DMS53 treated with DMSO at 0.1 percent for 48 hours (cell line): Measurements from ENCODE around the gene CFAP20DC.
"Not testable (repeated sequence)": the region's sequence is repeated elsewhere in the genome, so short reads cannot be mapped to it uniquely, and the experiment has no call there.

Experiments
- DNase-seq: peaks from one replicate; lab custom pipeline; 2025; ENCODE audit not compliant: unreplicated experiment; lab: John Stamatoyannopoulos, UW

Gene CFAP20DC

DNA sequence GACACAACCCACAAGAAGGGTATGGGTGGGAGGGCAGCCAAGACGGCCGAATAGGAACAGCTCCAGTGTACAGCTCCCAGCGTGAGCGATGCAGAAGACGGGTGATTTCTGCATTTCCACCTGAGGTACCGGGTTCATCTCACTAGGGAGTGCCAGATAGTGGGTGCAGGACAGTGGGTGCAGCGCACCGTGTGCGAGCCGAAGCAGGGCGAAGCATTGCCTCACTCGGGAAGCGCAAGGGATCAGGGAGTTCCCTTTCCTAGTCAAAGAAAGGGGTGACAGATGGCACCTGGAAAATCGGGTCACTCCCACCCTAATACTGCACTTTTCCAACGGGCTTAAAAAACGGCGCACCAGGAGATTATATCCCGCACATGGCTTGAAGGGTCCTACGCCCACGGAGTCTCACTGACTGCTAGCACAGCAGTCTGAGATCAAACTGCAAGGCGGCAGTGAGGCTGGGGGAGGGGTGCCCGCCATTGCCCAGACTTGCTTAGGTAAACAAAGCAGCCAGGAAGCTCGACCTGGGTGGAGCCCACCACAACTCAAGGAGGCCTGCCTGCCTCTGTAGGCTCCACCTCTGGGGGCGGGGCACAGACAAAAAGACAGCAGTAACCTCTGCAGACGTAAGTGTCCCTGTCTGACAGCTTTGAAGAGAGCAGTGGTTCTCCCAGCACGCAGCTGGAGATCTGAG, 243.1 kb downstream of the CFAP20DC start:
- not testable (repeated sequence) for DNase-seq

GRCh38 chr3:58804914-58805313, 244.9 kb downstream of the CFAP20DC start:
- DNase-seq = no peak

GRCh38 chr3:58801541-58801940, 248.3 kb downstream of the CFAP20DC start:
- DNase-seq = no peak

GRCh38 chr3:58800940-58801339, 248.9 kb downstream of the CFAP20DC start:
- DNase-seq = no peak

DNA sequence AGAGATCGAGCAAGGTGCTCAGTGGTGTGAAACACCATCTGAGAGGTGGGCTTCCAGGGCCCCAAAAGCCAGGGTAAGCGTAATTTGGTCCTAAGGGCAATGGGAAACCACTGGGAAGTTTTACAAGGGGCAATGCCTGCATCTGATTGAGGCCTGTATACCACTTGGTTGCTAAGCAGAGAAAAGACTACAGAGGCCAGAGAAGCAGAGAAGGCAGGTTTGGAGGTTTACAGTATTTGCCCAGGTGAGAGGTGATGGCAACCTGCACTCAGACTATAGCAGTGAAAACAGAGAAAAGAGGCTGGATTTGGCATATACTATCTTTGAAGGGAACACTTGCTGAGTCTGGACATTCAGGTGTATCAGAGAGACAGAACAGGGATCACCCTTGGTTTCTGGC, 249.8 kb downstream of the CFAP20DC start:
- no peak for DNase-seq

DNA sequence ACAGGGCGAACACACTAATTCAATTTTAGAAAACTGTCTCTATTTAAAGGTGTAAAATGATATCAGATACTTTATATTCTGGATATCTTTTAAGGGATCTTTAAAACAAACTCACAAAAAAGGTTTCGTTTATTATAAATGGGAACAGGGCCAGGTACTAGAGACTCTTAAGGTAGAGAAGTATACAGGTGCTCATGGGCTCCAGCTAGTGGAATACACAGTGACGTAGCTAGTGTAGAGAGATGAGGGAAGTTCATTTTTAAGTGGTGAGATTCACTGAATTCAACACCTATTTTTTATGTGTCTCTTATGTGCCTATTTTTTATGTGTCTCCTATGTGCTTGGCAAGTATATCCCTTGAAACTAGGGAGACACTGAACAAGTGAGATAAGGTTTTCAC, 250.6 kb downstream of the CFAP20DC start:
- no peak for DNase-seq

DNA sequence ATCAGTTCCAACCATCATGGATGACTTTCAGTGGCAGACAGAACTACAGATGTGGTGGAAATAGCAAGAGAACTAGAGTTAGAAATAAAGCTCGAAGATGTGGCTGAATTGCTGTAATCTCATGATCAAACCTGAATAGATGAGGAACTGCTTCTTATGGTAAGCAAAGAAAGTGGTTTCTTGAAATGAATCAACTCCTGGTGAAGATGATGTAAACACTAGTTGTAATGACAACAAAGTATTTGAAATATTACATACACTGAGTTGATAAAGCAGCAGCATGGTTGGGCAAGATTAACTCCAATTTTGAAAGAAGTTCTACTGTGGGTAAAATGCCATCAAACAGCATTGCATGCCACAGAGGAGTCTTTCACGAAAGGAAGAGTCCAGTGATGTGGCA, 251.5 kb downstream of the CFAP20DC start:
- DNase-seq = no peak

DNA sequence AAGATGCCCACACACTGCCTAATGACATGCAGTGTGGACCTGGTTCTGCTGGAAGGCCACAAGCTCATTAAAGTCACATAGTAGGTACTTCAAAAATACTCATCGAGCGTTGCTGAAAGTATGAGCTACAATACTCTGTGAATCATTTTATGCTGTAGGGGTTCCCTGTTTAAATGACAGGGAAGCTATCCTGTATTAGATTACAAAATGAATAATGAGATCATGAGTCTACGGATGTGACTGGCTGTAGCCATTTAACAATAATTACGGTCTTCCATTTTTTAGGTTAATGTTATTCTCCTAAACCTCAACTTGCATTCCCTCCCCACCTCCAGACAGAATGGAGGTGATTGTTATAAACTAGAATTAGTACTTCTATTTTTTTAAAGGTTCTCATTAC, 255.1 kb downstream of the CFAP20DC start:
- no peak for DNase-seq

GRCh38 chr3:58793938-58794337, 255.9 kb downstream of the CFAP20DC start:
- DNase-seq = no peak

- DNase-seq = no peak
These were observed 256.8 kb downstream of the CFAP20DC start for GRCh38 chr3:58792921-58793451.

GRCh38 chr3:58789385-58789784, 260.4 kb downstream of the CFAP20DC start:
- DNase-seq = no peak

DNA sequence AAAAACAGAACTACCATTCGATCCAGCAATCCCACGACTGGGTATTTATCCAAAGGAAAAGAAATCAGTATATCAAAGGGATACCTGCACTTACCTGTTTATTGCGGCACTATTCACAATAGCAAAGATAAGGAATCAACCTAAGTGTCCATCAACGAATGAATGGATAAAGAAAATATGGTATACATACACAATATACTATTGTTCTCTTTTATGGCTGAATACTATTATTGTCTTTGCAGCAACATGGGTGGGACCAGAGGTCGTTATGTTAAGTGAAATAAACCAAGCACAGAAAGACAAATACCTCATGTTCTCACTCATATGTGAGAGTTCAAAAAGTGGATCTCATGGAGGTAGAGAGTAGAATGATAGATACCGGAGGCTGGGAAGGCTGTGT, 264.9 kb downstream of the CFAP20DC start:
- DNase-seq = no peak

GRCh38 chr3:58784425-58784824, 265.4 kb downstream of the CFAP20DC start:
- DNase-seq = no peak

DNA sequence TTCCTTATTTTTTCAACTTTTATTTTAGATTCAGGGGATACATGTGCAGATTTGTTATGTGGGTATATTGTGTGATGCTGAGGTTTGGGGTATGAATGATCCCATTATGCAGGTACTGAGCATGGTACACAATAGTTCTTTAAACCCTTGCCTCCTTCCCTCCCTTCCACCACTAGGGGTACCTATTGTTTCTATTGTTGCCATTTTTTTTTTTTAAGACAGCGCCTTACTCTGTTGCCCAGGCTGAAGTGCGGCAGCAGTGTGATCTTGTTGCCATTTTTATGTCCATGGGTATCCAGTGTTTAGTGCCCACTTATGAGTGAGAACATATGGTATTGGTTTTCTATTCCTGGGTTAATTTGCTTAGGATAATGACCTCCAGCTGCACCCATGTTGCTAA, 266.0 kb downstream of the CFAP20DC start:
- DNase-seq = no peak

DNA sequence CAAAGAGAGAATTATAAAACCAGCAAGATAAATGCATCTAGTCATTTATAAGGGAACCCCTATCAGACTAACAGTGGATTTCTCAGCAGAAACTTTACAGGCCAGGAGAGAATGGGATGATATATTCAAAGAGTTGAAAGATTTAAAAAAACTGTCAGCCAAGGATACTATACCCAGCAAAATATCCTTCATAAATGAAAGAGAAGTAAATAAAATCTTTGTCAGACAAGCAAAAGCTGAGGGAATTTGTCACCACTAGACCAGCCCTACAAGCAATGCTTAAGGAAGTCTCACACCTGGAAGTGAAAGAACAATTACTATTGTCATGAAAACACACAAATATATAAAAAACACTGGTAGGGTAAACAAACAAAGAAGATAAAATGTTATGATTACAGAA, 269.9 kb downstream of the CFAP20DC start:
- no peak for DNase-seq

DNA sequence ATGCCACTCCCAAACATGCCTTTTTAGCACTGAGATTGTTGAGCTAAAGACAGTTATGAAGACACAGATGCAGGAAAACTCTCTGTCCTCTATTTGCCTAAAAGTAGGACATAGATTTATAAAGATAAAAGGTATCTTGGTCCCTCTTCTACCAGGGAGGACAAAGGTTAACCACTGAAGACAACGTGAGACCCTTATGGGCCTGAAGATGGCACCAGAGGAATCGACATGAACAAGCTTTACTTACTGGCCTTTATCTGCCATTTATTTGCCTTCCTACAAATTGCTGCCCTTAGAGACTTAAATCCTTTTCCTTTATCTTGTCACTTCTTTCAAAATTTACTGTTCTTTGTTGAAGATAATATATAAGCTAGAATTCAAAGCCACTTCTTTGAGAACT, 273.6 kb downstream of the CFAP20DC start:
- no peak for DNase-seq

- no peak for DNase-seq
These were observed 277.4 kb downstream of the CFAP20DC start for GRCh38 chr3:58772462-58772861.

DNA sequence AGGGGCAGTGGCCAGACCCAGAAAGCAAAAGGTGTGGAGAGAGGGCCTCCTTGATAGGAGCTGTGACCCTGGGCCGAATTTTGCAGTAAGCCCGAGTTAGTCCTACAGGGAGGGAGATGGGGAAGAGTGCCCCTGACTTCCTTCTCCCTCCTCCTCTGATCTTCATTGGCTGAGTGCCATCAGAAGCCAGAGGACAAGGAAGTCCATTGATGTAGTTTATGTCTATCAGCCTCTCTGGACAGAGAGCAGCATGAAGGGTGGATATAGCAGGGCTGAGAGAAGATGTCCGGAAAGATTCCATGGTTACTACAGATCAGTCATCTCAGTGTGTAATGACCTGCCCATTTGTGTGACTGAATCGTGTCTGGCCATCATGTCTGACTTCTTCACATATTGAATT, 280.8 kb downstream of the CFAP20DC start:
- DNase-seq = no peak

- no peak for DNase-seq
These were observed 283.1 kb downstream of the CFAP20DC start for GRCh38 chr3:58766587-58767282.

DNA sequence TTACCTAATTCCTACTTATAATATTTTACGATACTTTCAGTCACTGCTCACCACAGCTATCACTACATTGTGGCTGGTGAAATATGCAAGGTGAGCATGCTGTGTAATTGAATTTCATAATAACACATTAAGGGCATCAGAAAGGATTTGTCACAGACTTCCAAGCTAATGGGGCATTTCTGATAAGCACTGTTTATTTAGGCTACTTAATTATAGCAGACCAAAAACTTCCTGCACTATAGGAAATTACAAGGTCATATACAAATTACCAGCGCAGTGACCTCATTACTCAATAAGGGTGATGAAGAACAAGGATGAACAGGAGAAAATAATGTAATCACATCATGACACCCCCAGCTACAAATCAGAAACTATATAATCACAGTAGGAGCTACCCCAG, 294.7 kb downstream of the CFAP20DC start:
- no peak for DNase-seq

DNA sequence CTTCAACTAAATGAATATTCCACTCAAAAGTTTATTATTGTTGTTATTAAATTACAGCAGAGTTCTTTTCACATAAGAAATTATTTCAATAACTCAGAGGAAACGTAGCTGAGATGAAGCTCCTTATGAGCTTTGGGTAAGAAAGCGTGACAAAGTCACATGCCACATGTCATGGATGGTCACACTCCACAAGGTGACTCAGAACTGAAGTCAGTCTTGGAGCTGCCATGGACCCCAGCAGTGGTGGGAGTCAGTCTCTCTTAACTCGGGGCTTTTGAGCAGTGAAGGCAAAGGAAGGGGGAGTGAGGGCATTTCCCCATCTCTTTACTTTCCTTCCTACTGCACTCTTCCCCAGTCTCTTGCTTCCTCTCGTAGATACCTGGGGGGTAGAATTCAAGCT, 295.8 kb downstream of the CFAP20DC start:
- DNase-seq = no peak

DNA sequence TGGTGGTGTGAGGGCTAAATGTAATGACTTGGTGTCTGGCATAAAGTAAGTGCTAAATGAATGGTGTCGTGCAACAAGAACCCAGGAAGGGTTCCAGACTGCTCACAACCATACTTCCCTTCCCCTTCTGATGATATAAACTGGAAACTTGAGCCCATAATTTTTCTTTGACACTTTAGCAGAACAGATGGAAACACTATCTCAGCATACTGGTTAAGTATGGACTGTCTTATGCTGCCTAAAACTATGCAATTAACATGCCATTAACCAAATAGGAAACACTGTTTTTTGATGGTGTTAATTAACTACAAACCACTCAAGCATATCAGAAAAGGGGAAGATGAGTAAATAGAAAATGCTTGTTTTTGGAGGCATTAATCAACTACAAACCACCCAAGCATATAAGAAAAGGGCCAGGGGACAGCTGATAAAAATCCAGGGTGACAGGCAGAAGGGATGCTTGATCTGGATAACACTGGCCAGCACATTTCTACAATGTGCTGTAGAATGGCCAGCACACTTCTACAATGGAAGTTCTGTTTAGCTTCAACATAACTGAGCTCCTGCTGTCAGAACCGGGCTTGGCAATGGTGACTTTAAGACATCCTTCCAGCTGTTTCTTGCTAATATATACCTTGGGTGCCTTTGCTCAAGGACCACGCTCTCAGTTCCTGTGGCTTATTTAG, 297.8 kb downstream of the CFAP20DC start:
- no peak for DNase-seq
